GM12878 (cell line): ENCODE results near the gene PRKCE. TPM values are rescaled to one million over a fixed set of nuclear protein-coding genes. Genes with fewer than 3 reads are reported as not detected.

Experiments used
- FOXK2 ChIP-seq: fragments of 450-650 bp; IDR thresholded peaks from 2 replicates; pipeline ENCODE4 v1.6.1; 2017; ENCODE audit warnings: mild to moderate bottlenecking, moderate library complexity
- MXI1 ChIP-seq: fragments of 150-350 bp; IDR thresholded peaks from 2 replicates; pipeline ENCODE4 v1.6.1; 2011; ENCODE audit warnings: low read depth, mild to moderate bottlenecking, inconsistent platforms, low read length, improper control_type of control experiment
- NR2C1 ChIP-seq: fragments of 450-650 bp; IDR thresholded peaks from 2 replicates; pipeline ENCODE4 v1.6.1; 2017; ENCODE audit warnings: antibody characterized with exemption, mild to moderate bottlenecking, moderate library complexity
- PML ChIP-seq: IDR thresholded peaks from 2 replicates; pipeline ENCODE4 v1.6.1; 2012; ENCODE audit warnings: low read length, inconsistent platforms
- RBBP5 ChIP-seq: fragments of 200-600 bp; sonication (generic); conservative IDR thresholded peaks from 2 replicates; pipeline ENCODE4 v1.6.1; 2016
- SMARCA5 ChIP-seq: fragments of 450-650 bp; IDR thresholded peaks from 2 replicates; pipeline ENCODE4 v1.6.1; 2017; ENCODE audit warnings: mild to moderate bottlenecking
- SP1 ChIP-seq: IDR thresholded peaks from one replicate; pipeline ENCODE4 v1.6.1; 2011; ENCODE audit warnings: low read depth, low read length
- TARDBP ChIP-seq: IDR thresholded peaks from 2 replicates; pipeline ENCODE4 v1.6.1; 2016; ENCODE audit warnings: borderline replicate concordance
- polyA plus RNA-seq, 11 experiments: library from polyadenylated mRNA; depleted of rRNA in 4 of 11; unstranded in 6 of 11; stranded (reverse) in 5 of 11; fragments of >200 nt; fragmentation: Nextera tagmentation in 4 of 11; fragmentation: Illumina TruSeq in 1 of 11; extraction: Ambion mirVana in 4 of 11; extraction: Trizol in 1 of 11; gene quantifications; 1 replicate in 1 of 11; 2 replicates in 10 of 11; pipeline versions ENCODE4 v1.2.1 to v1.2.3, GENCODE V29; 2011 to 2016; ENCODE audit warnings: inconsistent platforms in 2 of 11, missing spikeins in 2 of 11, low read depth in 1 of 11
- total RNA-seq, 4 experiments: library from RNA; depleted of rRNA in 3 of 4; stranded (reverse); fragments of >200 nt in 3 of 4; fragmentation: Illumina TruSeq in 1 of 4; extraction: Trizol in 1 of 4; gene quantifications; 2 replicates each; pipeline versions ENCODE4 v1.2.1 to v1.2.3, GENCODE V29; 2013 to 2021
- TF ChIP-seq, protein P1 (sequence below): fragments of 450-650 bp; formaldehyde crosslinking; IDR thresholded peaks from 2 replicates; pipeline ENCODE4 v1.4.0; 2020; ENCODE audit warnings: mild to moderate bottlenecking, moderate library complexity
- TF ChIP-seq, protein P2 (sequence below): fragments of 450-650 bp; IDR thresholded peaks from 2 replicates; pipeline ENCODE4 v1.6.1; 2014; ENCODE audit warnings: mild to moderate bottlenecking

Gene PRKCE
- total and polyA plus RNA-seq, 10 of the 15 experiments (the other 5 are each of a cell fraction or from before 2014, with no cell fraction given), result 2.6 to 28.2 (median 11.3) TPM

DNA sequence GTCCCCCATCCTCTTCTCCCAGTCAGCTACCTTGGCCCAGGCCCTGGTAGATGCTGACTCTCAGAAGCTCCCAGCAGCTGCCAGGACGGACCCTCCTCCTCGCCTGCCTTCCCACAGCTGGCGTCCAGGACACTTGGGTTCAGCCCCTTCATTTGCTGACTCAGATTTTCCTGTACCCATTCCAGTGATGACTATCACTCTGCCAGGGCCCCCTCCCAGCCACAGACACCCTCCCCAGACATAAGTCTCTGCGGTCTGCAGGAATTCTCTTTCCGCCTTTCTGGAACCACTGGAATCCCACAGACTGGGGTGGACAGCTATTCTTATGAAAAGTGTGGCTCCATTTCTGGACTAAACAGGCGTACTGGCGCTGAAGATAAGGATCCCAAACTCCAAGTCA, 385.5 kb downstream of the PRKCE start (continued):
- TF ChIP-seq, protein P1, sequence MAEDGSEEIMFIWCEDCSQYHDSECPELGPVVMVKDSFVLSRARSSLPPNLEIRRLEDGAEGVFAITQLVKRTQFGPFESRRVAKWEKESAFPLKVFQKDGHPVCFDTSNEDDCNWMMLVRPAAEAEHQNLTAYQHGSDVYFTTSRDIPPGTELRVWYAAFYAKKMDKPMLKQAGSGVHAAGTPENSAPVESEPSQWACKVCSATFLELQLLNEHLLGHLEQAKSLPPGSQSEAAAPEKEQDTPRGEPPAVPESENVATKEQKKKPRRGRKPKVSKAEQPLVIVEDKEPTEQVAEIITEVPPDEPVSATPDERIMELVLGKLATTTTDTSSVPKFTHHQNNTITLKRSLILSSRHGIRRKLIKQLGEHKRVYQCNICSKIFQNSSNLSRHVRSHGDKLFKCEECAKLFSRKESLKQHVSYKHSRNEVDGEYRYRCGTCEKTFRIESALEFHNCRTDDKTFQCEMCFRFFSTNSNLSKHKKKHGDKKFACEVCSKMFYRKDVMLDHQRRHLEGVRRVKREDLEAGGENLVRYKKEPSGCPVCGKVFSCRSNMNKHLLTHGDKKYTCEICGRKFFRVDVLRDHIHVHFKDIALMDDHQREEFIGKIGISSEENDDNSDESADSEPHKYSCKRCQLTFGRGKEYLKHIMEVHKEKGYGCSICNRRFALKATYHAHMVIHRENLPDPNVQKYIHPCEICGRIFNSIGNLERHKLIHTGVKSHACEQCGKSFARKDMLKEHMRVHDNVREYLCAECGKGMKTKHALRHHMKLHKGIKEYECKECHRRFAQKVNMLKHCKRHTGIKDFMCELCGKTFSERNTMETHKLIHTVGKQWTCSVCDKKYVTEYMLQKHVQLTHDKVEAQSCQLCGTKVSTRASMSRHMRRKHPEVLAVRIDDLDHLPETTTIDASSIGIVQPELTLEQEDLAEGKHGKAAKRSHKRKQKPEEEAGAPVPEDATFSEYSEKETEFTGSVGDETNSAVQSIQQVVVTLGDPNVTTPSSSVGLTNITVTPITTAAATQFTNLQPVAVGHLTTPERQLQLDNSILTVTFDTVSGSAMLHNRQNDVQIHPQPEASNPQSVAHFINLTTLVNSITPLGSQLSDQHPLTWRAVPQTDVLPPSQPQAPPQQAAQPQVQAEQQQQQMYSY, result no peak
- TF ChIP-seq PML (no peak), TARDBP (no peak), RBBP5 (no peak), SMARCA5 (no peak), FOXK2 (no peak), SP1 (no peak), NR2C1 (no peak), MXI1 (no peak)
- TF ChIP-seq, protein P2, sequence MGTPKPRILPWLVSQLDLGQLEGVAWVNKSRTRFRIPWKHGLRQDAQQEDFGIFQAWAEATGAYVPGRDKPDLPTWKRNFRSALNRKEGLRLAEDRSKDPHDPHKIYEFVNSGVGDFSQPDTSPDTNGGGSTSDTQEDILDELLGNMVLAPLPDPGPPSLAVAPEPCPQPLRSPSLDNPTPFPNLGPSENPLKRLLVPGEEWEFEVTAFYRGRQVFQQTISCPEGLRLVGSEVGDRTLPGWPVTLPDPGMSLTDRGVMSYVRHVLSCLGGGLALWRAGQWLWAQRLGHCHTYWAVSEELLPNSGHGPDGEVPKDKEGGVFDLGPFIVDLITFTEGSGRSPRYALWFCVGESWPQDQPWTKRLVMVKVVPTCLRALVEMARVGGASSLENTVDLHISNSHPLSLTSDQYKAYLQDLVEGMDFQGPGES, result no peak
